NCI-H187 (cell line): ENCODE data around the gene TNFRSF25.

ENCODE experiments used
- DNase-seq, 2 experiments: peaks; one replicate each; lab custom pipeline; 2025; lab: John Stamatoyannopoulos, UW

TNFRSF25 gene

DNA sequence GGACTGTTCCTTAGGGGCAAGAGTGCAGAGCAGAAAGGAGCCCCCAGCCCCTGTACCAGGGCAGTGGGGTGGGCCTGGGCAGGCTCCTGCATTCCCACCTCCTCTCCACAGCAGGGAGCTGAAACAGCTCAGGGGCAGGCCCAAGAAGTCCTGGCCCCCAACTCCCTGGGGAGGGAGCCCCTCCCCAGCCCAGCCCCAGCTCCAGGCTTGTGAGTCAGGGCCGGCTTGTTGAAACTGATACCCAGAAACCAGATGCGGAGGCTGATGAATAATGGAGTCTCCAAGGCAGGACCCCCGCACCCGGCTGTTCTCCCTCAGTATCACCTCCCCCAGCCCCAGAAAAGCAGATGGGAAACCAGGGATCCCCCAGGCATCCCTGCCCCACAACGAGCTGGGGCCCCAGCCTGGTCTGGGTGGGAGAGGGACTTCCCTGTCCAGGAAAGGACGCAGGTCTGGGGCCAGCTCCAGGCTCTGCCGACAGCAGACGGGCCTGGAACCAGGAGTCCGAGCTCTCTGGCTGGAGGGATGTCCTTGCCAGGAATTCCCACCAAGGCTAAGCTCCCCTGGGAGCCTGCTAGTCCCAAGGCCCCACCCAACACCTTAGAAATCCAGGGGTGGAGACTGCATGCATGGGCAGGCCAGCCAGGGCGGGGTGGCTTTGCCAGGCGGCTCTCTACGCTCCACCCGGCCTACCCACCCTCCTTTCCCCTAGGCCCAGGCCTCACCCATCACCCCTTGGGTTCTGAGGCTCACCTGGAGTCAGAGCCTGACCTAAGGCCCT, 22.8 kb upstream of the TNFRSF25 start:
- DNase-seq = no peak

DNA sequence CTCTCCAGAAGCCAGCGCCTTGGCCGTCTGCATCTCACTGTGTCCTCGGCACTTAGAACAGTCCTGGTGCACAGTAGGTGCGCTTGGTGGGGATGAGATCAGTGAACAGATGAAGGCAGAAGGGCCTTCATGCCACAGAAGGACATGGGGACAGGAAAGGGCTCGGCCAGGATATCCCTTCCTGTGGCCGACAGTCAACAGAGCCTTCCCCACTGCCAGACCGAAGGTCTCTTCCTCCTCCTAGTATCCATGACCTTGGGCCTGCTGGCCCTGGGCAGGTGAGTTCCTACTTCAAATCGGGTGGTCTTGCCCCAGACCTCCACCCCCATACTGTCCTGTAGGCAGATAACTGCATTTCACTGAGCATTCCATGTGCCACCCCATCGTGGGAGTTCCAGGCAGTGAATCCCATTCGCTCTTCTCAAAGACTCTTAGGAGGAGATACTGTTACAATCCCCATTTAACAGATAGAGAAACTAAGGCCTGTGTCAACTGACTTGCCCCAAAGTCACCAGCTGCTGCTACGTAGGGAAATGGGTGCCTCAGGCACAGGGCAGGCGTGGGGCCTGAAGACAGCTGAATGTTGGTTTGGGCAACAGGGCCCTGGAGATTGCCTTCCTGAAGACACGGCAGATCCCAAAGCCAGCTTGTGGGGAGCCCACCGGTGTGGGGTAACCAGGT, 22.0 kb upstream of the TNFRSF25 start:
- no peak for DNase-seq

DNA sequence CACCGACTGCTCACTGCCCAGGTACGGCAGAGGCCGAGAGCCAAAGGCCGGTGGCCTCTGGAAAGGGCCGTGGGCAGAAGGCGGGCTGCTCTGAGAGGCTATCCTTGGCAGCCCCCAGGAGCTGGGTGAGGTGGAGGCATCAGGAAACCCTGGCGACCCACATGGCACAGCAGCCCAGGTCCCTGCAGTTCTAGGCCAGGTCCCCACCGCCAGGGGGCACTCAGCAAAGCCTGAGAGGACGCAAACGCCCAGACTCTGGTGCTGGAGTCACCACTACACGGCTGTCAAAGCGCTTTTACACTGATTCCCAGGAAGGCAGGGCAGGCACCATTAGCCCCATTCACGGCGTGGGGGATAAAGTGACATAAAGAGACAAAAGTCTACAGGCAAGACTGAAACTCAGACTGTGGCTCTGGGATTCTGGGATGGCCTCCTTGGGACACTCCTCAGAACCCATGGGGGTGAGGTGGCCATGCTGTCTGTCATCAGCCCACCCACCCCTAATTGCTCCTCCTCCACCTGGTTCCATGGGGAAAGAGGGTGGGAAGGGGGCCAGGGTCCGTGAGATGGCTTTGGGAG, 20.5 kb upstream of the TNFRSF25 start:
- peak; percentile 11 to 60 for DNase-seq

DNA sequence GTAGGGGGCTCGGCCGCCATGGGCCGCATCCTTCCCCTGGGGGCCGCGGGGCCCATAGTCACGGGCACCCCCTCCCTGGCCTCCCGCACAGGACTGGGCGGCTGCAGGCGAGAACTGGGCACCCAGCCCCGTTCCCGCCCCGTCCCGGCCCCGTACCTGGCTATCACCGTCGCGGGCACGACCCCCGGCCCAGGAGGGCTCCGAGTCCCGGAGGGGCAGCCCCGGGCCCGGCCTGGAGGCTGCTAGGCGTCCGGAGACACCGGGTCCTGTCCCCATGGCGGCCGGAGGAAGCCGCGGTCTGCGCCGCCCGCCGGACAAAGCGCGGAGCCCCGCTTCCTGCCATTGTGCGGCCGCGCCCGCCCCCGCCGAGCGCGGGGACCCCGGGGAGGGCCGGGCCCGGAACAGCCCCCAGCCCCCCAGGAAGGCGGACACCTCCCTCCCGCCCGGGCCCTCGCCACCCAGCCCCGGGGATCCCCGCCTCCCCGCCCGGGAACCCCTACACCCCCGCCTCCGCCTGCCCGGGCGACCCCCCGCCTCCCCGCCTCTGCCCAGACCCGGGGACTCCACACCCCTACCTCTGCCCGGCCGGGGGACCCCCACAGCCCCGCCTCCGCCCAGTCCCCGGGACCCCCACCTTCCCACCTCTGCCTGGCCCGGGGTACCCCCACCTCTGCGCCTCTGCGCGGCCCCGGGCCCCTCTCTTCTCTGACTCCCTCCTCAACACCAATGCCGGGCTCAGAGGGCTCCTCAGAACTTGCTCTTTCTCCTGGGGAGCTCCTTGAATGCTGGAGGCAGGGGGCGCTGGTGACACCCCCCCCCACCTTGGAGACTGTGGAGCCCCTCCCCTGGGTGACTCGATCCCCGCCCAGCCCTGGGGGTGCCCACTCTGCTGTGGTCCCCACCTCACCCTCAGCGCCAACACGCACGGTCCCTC, 19.5 kb upstream of the TNFRSF25 start:
- DNase-seq = no peak

DNA sequence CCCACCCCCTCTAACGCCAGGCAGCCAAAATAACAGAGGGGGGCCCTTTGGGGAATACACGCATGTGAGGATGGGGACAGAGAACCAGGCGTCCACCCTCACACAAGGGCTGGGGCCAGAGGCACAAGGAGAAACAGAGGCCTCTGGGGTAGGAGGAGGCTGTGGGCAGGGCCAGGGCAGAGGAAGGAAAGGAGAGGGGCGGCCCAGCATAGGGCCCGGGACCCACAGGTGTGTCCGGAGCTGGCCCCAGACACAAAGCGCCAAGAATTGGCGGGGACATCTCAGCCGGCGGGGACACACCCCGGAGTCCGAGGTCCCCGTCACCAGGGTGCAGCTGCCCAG, 18.8 kb upstream of the TNFRSF25 start:
- no peak for DNase-seq

DNA sequence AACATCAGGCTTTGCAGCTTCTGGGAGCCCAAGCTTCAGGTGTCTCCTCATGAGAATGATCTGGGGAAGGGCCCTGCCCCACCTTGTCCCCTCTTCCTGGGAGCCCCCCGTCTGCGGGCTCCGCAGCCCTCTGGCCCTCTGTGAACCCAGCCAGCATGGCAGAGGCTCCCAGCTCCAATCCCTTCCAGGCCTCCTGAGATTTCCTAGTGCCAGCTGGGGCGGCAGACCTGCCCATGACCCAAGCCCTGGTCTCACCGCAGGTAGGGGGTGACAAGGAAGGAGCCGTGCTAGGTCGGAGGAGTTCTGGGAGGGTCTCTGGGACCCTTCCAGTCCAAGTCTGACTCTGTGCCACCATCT, 17.8 kb upstream of the TNFRSF25 start:
- DNase-seq = no peak

DNA sequence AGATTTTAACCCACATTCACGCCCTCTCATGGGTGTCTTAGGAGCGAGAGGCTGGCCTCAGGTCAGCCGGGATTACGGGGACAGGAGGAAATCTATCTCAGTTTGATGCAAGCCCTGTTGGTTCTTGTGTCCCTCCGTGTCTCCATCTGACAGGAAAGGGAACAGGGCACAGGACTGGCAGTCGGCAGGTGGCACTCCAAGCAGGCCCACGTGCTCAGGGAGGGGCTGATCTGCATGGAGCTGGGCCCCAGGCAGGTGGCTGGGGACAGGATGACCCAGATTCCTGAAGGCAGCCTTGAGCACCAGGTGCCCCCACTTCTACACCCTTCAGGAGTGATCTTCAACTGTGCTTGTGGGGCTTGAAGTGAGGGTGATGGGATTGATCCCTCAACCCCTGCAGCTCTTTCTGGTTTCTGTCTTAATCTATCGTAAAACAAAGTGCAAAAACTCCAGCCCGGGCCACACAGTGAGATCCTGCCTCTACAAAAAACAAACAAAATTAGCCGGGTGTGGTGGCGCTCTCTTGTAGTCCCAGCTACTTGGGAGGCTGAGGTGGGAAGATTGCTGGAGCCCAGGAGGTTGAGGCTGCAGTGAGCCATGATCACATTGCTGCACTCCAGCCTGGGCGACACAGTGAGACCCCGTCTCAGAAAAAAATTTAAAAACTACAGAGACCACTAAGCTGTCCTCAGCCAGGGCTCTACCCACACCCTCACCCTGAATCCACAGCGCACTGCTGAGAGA, 17.2 kb upstream of the TNFRSF25 start:
- DNase-seq = peak; percentile 26 to 63

DNA sequence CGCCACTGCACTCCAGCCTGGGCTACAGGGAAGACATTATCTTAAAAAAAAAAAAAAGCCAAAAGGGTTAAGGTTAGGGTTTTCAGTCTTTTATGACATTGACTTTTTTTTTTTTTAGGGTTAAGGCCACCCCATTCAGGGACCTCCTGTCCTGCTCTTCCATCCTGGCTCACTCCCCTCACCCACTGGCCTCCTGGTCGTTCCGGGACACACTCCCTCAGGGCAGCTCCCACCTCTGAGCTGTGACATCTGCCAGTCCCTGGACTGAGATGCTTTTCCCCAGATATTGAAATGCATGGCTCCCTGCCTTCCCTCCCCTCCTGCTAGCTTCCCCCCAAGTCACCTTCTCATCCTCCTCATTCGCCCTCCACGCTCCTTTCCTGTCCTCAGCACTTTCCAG, 15.8 kb upstream of the TNFRSF25 start:
- DNase-seq = no peak

DNA sequence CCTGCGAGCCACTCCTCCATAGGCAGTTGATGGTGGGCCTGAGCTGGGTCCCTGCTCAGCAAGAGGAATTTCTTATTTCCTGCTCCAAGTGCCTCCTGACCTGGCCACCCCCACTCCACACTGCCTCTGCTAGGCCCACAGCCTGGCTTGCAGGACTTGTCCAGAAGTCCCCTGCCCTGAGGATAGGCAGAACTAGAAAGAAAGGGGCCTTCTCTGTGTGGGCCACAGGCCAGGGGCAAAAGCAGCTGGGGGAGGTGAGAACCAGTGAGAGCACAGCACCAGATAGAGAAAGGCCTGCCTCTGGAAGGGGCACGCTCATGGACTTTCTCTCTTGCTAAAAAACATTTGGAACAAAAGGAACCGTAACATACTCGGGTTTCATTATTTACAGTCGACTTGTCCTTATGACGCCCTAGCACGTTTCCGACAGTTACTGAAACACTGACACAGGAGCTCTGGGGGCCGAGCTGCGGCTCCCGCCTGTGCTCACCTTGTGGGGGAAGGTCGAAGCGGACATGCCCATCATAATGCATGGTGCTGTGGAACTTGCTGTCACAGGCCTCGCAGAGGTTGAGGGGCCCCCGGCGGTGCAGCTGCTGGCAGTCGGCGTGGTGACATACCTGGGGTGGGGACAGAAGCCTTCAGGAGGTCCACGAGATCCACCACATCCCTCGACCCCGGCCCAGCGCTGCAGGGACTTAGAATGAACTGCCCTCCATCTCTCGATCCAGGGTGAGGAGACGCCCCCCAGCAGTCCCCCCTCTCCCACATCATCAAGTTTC, 11.3 kb upstream of the TNFRSF25 start:
- DNase-seq = no peak

DNA sequence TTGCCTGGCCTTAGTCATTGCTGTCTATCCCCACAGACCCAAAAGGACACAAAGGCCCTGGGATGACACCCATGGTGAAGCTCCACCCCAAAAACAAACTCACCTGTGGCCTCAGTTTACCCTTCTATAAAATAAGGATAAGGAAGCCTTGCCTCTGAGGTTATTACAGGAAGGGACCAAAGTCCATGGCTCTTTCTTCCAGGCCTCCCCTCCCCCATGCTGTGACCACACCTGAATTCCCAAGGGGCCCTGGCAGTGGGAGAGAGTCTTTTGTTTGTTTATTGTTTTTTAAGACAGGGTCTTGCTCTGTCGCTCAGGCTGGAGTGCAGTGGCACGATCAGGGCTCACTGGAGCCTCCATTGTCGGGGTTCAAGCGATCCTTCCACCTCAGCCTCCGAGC, 10.5 kb upstream of the TNFRSF25 start:
- no peak for DNase-seq

DNA sequence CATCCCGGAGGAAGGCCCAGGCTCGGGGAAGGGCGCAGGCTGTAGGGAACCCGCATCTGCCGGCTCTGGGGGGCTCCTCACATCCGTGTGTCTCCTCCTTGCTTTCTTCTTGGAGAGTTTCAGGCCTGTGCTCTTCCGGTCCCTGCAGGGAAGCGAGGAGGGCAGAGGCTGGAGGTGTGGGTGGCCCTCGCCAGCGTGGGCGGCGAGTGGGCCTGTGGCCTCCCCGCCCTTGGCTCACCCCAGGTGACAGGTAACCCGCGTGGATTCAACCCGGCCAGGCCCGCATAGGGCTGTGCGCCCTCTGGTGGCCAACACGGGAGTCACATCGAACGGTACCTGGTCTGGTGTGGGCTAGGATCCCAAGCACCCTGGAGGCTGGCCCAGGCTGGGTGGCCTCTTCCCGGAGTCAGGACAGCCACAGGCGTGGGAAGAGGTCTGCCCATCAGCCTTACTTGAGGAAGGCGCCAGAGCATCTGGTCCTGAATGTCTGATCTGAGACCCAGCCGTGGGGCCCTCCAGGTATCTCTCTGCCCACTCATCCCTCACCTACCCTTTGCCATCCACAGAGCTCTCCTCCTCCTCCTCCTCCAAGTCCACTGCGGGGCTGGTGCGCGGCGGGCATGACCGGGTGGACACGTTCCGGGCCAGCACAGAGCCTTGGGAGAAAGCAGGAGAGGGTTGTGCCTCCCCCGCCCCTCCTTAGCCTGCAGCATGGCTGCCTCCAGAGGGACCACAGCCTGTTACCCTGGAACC, 9.6 kb upstream of the TNFRSF25 start:
- peak; percentile 15 to 46 for DNase-seq

DNA sequence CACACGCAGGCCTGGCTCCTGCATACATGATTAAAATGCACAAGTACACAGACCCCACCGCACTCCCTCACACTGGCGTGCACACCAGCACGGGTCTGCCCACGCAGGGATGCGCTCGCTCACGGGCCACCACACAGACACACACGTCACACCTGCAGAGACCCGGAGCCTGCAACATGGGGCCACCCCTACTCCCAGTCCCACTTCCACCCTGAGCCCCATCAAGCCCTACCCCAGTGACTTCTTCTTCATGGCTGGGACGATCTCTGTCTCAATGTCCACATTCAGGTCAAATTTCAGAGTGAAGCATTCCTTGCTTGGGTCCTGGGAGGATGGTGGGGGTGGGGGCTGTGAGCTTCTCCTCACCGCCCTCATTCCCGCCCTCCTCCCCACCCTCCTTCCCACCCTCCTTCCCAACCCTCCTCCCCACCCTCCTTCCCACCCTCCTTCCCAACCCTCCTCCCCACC, 8.9 kb upstream of the TNFRSF25 start:
- peak in 1 of 2 experiments; percentile 74 for DNase-seq

DNA sequence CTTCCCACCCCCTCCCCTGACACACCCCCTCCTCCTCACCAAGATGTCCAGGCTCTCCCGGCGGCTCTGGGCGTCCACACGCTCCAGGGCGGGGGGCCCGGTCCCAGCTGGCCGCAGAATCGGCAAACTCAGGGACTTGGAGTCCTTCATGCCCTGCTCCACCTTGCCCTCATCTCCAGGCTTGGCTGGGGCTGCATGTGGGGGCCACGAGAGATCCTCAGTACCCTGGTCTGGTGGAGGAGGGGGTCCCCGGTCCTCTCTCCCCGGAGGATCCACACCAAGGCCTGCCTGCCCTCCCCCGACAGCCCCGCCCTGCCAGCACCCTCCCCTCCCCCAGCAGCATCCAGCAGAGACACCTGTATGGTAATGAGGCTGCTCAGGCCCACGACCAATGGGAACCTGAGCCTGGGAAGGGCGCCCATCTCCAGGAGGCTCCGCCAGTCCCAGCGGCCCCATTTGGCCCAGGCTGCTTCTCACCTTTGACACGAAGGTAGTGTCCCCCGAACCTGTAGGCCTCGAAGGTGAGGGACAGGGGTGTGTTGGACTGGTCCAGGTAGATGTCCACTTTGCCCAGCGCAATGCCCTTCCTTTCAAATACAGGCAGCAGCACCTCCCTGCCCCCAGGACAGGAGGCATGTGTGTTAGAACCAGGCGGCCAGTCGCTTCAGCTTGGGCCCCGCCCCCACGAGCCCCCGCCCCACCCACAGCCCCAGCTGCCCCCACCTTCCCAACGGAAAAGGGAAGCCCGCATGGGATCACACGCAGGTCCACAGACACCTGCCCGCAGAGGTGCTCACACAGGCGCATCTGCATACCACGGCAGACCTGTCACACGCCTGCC, 8.2 kb upstream of the TNFRSF25 start:
- DNase-seq = peak; percentile 83 to 93

DNA sequence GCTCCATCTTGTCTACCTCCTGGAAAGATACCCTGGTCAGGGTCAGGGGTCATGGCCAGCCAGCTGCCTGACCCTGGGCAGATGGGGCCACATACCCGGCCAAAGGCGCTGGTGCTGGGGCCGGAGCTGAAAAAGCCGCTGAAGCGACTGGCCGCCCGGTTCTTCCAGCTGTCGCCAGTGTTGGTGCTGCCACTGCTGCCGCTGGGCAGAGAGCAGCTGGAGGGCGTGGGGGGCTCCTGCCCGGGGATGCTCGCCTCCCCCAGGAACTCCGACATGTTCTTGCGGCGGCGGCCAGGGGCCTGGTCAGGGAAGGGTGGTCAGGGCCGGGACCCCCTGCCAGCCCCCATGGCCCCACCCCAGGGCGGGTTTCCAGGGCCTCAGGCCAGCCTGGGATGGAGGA, 7.2 kb upstream of the TNFRSF25 start:
- no peak for DNase-seq

DNA sequence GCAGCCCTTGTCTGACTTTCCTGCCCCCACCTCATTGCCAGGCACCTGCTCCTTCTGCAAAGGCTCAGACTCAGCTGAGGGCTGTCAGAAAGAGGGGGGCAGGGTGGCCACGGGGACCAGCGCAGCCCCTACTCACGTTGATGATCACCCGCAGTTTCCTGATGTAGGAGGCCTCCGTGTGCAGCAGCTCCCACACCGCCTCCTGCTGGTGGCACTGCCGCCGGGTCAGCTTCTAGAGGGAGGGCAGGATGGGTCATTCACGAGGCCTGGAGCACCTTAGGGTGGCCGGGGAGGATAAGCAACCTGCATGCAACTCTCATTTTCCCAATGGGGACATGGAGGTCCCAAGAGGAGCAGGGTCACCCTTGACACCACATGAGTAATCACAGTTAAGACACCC, 6.4 kb upstream of the TNFRSF25 start:
- peak in 1 of 2 experiments; percentile 41 for DNase-seq

DNA sequence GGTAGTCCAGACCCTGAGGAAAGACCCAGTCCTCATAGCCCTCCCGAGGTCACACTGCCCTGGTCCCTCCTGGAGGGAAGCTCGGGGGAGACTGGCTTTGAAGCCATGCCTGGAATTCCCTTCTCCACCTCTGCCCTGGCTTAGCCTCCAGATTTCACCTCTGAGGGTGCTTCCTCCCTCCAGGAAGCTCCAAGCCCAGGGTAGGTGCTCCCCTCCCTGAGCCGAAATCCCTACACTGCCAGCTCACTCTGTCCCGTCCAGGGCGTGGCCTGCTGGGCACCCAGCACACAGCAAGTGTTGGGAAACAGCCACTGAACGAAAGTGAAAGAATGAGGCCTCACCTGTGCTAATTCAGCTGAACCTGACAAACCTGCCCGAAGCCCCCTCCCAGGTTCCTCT, 6.0 kb upstream of the TNFRSF25 start:
- no peak for DNase-seq

DNA sequence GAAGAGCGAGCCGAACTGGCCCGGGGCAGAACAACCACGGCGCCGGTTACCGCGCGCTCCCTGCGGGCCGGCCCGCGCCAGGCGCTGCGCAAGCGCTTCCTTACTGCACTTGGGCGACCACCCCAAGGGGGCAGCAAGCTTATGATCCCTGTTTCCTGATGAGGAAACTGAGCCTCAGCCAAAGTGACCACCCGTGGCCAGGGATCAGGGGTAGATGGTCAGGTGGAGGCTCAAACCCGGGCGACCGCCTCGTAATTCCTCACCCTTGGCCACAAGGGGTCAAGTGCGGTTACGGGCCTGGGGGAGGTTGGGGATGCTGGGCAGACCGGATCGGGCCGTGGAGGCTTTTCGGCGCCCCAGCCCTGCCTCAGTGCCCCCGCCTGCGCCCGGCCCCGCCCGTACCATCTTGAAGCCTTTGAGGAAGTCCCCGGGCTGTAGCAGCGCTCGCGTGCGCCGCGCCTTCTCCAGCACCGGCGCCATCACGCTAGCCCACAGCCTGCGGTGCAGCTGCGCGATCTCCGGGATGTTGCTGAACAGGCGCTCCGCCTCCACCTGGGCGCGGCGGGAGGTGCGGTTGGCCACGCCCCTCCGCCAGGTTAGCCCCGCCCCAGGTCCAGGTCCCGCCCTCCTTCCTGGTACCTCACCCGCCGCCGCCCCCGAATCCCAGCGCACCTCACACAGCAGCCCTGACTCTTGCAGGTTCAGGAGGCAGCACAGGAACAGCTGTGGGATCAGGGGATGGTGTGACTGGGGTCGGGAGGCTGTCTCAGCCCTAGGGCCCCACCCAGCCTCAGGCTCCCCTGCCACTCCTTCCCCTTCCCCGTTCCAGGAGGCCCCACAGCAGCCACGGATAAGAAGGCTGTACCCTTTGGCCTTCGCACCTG, 5.4 kb upstream of the TNFRSF25 start:
- DNase-seq = peak; percentile 71 to 81
